Vagina (tissue), 2 donors: ENCODE results near the gene VSTM4.

Source experiments
- POLR2A ChIP-seq, 2 donors: fragments of 450-650 bp; IDR thresholded peaks; one replicate each; pipeline ENCODE4 v1.6.1; 2017; ENCODE audit warnings: antibody characterized with exemption in 2 of 2, mild to moderate bottlenecking in 2 of 2, moderate library complexity in 2 of 2
- TF ChIP-seq, protein P1 (sequence below), 3 experiments: fragments of 450-650 bp in 2 of 3; fragments of 200-600 bp in 1 of 3; sonication (generic) in 1 of 3; IDR thresholded peaks; one replicate each; pipeline ENCODE4 v1.5.1; 2017 to 2019; ENCODE audit warnings: antibody characterized with exemption in 3 of 3, mild to moderate bottlenecking in 2 of 3, moderate library complexity in 2 of 3

- TF ChIP-seq, protein P1, sequence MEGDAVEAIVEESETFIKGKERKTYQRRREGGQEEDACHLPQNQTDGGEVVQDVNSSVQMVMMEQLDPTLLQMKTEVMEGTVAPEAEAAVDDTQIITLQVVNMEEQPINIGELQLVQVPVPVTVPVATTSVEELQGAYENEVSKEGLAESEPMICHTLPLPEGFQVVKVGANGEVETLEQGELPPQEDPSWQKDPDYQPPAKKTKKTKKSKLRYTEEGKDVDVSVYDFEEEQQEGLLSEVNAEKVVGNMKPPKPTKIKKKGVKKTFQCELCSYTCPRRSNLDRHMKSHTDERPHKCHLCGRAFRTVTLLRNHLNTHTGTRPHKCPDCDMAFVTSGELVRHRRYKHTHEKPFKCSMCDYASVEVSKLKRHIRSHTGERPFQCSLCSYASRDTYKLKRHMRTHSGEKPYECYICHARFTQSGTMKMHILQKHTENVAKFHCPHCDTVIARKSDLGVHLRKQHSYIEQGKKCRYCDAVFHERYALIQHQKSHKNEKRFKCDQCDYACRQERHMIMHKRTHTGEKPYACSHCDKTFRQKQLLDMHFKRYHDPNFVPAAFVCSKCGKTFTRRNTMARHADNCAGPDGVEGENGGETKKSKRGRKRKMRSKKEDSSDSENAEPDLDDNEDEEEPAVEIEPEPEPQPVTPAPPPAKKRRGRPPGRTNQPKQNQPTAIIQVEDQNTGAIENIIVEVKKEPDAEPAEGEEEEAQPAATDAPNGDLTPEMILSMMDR (IDR thresholded peaks at IDR 0.05) = no peak
- no peak for TF ChIP-seq POLR2A (IDR thresholded peaks at IDR 0.05)
Observed at GRCh38 chr10:49107887-49108267, 7.4 kb downstream of the VSTM4 start.
